Measurements from ENCODE around the gene MTARC1.

Gene MTARC1

GRCh38 chr1:220833436-220833835 is 46.7 kb downstream of the MTARC1 start:
- no peak for DNase-seq (ENCODE audit: low read depth, low spot score)

GRCh38 chr1:220834155-220834870 is 47.6 kb downstream of the MTARC1 start:
- no peak for DNase-seq (ENCODE audit: low read depth, low spot score)
